ENCODE results near the gene PLA2G3. TPM values are rescaled to one million over a fixed set of nuclear protein-coding genes. Genes with fewer than 3 reads are reported as not detected.
A peak's percentile ranks its signal among the peaks of the same experiment; 100 is the strongest.

The PLA2G3 gene
- 6.1 TPM for total RNA-seq

GRCh38 chr22:31139866-31140716 lies at the start of gene PLA2G3:
Gene PLA2G3, minus strand, starts transcription at chr22:31140508. Its CDS starts 154 bp downstream, at chr22:31140354.
- Histone ChIP-seq H3K27me3 (no peaks in the 10 kb centered on the region), H3K4me3 (no peak within 1 kb of the TSS), H3K36me3 (no peaks in the 10 kb centered on the region), H3K27ac (no peak within 1 kb of the TSS), H3K9me3 (no peaks in the 10 kb centered on the region), H3K4me1 (peaks cover 23% of the 10 kb centered on the region)
- intact Hi-C loops (cut with DNase I), result no loop called here
- DNase-seq (ENCODE audit: extremely low spot score in 2 of 2), result no peak
- TF ChIP-seq POLR2AphosphoS5 (IDR thresholded peaks at IDR 0.05; ENCODE audit: insufficient read depth in 1 of 2, low read depth in 1 of 2) (peak in 1 of 2 donors; percentile 58), CTCF (IDR thresholded peaks at IDR 0.05) (no peak)

- DNase-seq (ENCODE audit: extremely low spot score in 2 of 2), result no peak
- Histone ChIP-seq H3K27ac (no peak overlapping the region), H3K27me3 (no peaks in the 10 kb centered on the region)
Measured at GRCh38 chr22:31187627-31188026, 47.3 kb upstream of the PLA2G3 start.

GRCh38 chr22:31185056-31185455 lies 44.7 kb upstream of the PLA2G3 start:
- Histone ChIP-seq H3K27me3 (no peaks in the 10 kb centered on the region), H3K9me3 (no peaks in the 10 kb centered on the region), H3K4me3 (no peak overlapping the region), H3K27ac (no peak overlapping the region), H3K4me1 (peaks cover 3% of the 10 kb centered on the region), H3K36me3 (peaks cover 0 to 13% of the 10 kb centered on the region in 2 donors)
- intact Hi-C loops (cut with DNase I), result no loop called here
- DNase-seq (ENCODE audit: extremely low spot score in 2 of 2), result no peak
- TF ChIP-seq CTCF (IDR thresholded peaks at IDR 0.05) (no peak), POLR2AphosphoS5 (IDR thresholded peaks at IDR 0.05; ENCODE audit: insufficient read depth in 1 of 2, low read depth in 1 of 2) (no peak), POLR2A (IDR thresholded peaks at IDR 0.05) (no peak)

More at GRCh38 chr22:31187627-31188026, 47.3 kb upstream of the PLA2G3 start:
- H3K36me3 ChIP-seq, result peaks cover 0 to 19% of the 10 kb centered on the region in 2 donors
- no peaks in the 10 kb centered on the region for H3K4me1 ChIP-seq
- no peak for TF ChIP-seq POLR2AphosphoS5 (IDR thresholded peaks at IDR 0.05; ENCODE audit: insufficient read depth in 1 of 2, low read depth in 1 of 2)
- no peak for TF ChIP-seq CTCF (IDR thresholded peaks at IDR 0.05)
- no peak for TF ChIP-seq POLR2A (IDR thresholded peaks at IDR 0.05)
- no peaks in the 10 kb centered on the region for H3K9me3 ChIP-seq
- no peak overlapping the region for H3K4me3 ChIP-seq
- intact Hi-C loops (cut with DNase I), result no loop called here

- H3K27me3 ChIP-seq, result no peaks in the 10 kb centered on the region
- no peaks in the 10 kb centered on the region for H3K9me3 ChIP-seq
- no peak for TF ChIP-seq POLR2A (IDR thresholded peaks at IDR 0.05)
- TF ChIP-seq POLR2AphosphoS5 (IDR thresholded peaks at IDR 0.05; ENCODE audit: insufficient read depth in 1 of 2, low read depth in 1 of 2), result no peak
- intact Hi-C loops (cut with DNase I), result no loop called here
- no peak overlapping the region for H3K27ac ChIP-seq
- peaks cover 0 to 12% of the 10 kb centered on the region in 2 donors for H3K36me3 ChIP-seq
- H3K4me3 ChIP-seq, result no peak overlapping the region
- H3K4me1 ChIP-seq, result peaks cover 13% of the 10 kb centered on the region
- DNase-seq (ENCODE audit: extremely low spot score in 2 of 2), result no peak
Measured at GRCh38 chr22:31184015-31184414, 43.7 kb upstream of the PLA2G3 start.

- peaks cover 0 to 4% of the 10 kb centered on the region in 2 donors for H3K36me3 ChIP-seq
- TF ChIP-seq POLR2A (IDR thresholded peaks at IDR 0.05) (no peak), POLR2AphosphoS5 (IDR thresholded peaks at IDR 0.05; ENCODE audit: insufficient read depth in 1 of 2, low read depth in 1 of 2) (peak in 1 of 2 donors; percentile 64)
- no peak overlapping the region for H3K27ac ChIP-seq
- H3K27me3 ChIP-seq, result no peaks in the 10 kb centered on the region
- H3K4me3 ChIP-seq, result no peak overlapping the region
- intact Hi-C loops (cut with DNase I), result no loop called here
- DNase-seq (ENCODE audit: extremely low spot score in 2 of 2), result no peak
- H3K4me1 ChIP-seq, result peaks cover 27% of the 10 kb centered on the region
- H3K9me3 ChIP-seq, result no peaks in the 10 kb centered on the region
Measured at GRCh38 chr22:31179345-31179744, 39.0 kb upstream of the PLA2G3 start.

- H3K27ac ChIP-seq, result no peak overlapping the region
Measured at GRCh38 chr22:31178859-31179258, 38.6 kb upstream of the PLA2G3 start.

More at GRCh38 chr22:31178859-31179258, 38.6 kb upstream of the PLA2G3 start:
- H3K27me3 ChIP-seq, result no peaks in the 10 kb centered on the region
- intact Hi-C loops (cut with DNase I), result no loop called here
- peaks cover 0 to 4% of the 10 kb centered on the region in 2 donors for H3K36me3 ChIP-seq
- TF ChIP-seq CTCF (IDR thresholded peaks at IDR 0.05), result no peak
- TF ChIP-seq POLR2A (IDR thresholded peaks at IDR 0.05), result no peak
- no peak for TF ChIP-seq POLR2AphosphoS5 (IDR thresholded peaks at IDR 0.05; ENCODE audit: insufficient read depth in 1 of 2, low read depth in 1 of 2)
- no peak overlapping the region for H3K4me3 ChIP-seq
- no peaks in the 10 kb centered on the region for H3K9me3 ChIP-seq
- peaks cover 32% of the 10 kb centered on the region for H3K4me1 ChIP-seq
- DNase-seq (ENCODE audit: extremely low spot score in 2 of 2), result no peak

Data from vagina (tissue), 2 donors.